Endodermal cell (in vitro differentiated cells): ENCODE measurements around the gene CACNA1H. TPM values are rescaled to one million over a fixed set of nuclear protein-coding genes. Genes with fewer than 3 reads are reported as not detected.
A peak's percentile ranks its signal among the peaks of the same experiment; 100 is the strongest.

ENCODE experiments used
- DNase-seq: peaks from one replicate; pipeline ENCODE4 v3.0.0-alpha.2; 2017
- H3K27ac ChIP-seq: 2 replicates; pipeline ENCODE4 v1.5.1; 2013; ENCODE audit warnings: mild to moderate bottlenecking, low read depth, low read length, moderate library complexity
- H3K27me3 ChIP-seq: 2 replicates; pipeline ENCODE4 v1.6.1; 2013; ENCODE audit warnings: mild to moderate bottlenecking, low read length, moderate library complexity; ENCODE audit not compliant: insufficient read depth, control insufficient read depth, poor library complexity, severe bottlenecking
- H3K36me3 ChIP-seq: 2 replicates; pipeline ENCODE4 v1.7.0; 2013; ENCODE audit warnings: mild to moderate bottlenecking, low read length, moderate library complexity; ENCODE audit not compliant: control insufficient read depth, insufficient read depth
- H3K4me1 ChIP-seq: one replicate; pipeline ENCODE4 v1.7.0; 2013; ENCODE audit warnings: low read length; ENCODE audit not compliant: control insufficient read depth, insufficient read depth
- H3K4me3 ChIP-seq: 2 replicates; pipeline ENCODE4 v1.5.1; 2013; ENCODE audit warnings: mild to moderate bottlenecking, low read length, moderate library complexity
- H3K9ac ChIP-seq: 2 replicates; pipeline ENCODE4 v1.6.1; 2013; ENCODE audit warnings: mild to moderate bottlenecking, low read length, moderate library complexity; ENCODE audit not compliant: poor library complexity, severe bottlenecking; ENCODE audit errors: extremely low read depth
- H3K9me3 ChIP-seq: 2 replicates; pipeline ENCODE4 v1.6.1; 2013; ENCODE audit warnings: mild to moderate bottlenecking, low read length, moderate library complexity; ENCODE audit not compliant: control insufficient read depth
- H3K27ac Mint-ChIP-seq: 2 replicates; pipeline ENCODE4 v1.8.0; 2020; ENCODE audit warnings: mixed read lengths
- H3K27me3 Mint-ChIP-seq: 2 replicates; pipeline ENCODE4 v1.8.0; 2021; ENCODE audit warnings: mild to moderate bottlenecking, mixed read lengths; ENCODE audit not compliant: insufficient read depth
- H3K36me3 Mint-ChIP-seq: 2 replicates; pipeline ENCODE4 v1.8.0; 2020; ENCODE audit warnings: low read depth, mixed read lengths
- H3K4me1 Mint-ChIP-seq: 2 replicates; pipeline ENCODE4 v1.8.0; 2020; ENCODE audit warnings: mixed read lengths
- H3K4me3 Mint-ChIP-seq: 2 replicates; pipeline ENCODE4 v1.8.0; 2020; ENCODE audit warnings: mild to moderate bottlenecking, moderate library complexity, mixed read lengths
- H3K9me3 Mint-ChIP-seq: 2 replicates; pipeline ENCODE4 v1.8.0; 2020; ENCODE audit warnings: mild to moderate bottlenecking, mixed read lengths
- WGBS, 2 experiments: methylation state at CpG; one replicate each; pipeline versions ENCODE4 v1.1.5 to v1.1.7; 2013; ENCODE audit warnings: missing lambda C conversion rate in 2 of 2, mixed read lengths in 1 of 2; ENCODE audit not compliant: insufficient coverage in 1 of 2, insufficient read length in 1 of 2; 5-methylcytosine and 5-hydroxymethylcytosine counted together
- total RNA-seq, 2 donors: library from RNA; stranded (reverse); fragmentation: NEBNext Ultra II Directional in 1 of 2; extraction: Animal tissue kit (Norgen Biotek cat#: 25700) in 1 of 2; gene quantifications; 2 replicates in 1 of 2; 3 replicates in 1 of 2; pipeline ENCODE4 v1.2.1, GENCODE V29; 2021
- TF ChIP-seq, protein P1 (sequence below): fragments of 200-600 bp; sonication (generic); conservative IDR thresholded peaks from 2 replicates; pipeline ENCODE4 v1.5.0; 2021; ENCODE audit warnings: antibody characterized with exemption, mild to moderate bottlenecking

The CACNA1H gene
- total RNA-seq, 2 donors from 2014 or later: 31.6 to 45.0 TPM

DNA sequence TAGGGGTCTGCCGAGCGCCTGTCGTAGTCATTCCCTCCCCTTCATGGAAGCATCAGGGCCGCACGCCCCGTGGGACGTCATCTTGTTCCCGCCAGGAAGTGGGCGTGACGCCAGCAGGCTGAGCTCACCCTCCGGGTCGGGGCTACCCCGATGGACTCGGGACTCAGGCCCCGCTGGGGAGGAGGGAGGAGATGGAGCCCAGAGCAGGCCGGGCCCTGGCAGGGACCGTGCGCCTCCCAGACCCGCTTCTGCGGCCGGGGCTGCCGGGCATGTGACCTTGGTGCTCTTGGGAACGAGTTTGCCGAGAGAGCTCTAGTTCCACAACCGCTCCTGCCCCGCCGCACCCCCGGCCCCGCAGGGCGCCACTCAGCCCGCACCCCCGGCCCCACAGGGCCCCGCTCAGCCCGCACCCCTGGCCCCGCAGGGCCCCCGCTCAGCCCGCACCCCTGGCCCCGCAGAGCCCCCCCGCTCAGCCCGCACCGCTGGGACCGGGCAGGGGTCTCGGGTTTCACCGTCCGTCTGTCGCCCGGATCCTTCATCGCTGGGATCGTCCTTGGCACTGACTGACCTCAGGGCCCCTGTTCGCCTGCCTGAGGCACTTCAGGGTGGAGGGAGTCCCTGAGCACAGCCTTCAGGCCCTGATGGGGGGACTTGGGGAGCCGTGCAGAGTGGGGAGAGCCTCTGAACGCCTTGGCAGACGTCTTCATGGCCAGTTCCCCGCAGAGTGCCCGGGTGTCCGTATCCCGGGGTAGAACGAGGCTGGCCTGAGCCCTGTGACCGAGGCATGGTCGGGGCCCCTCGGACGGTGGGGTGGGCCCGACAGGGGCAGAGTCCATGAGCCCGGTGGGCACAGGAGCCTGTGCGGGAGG, 5.8 kb downstream of the CACNA1H start:
- Histone ChIP-seq H3K9me3 (no peaks in the 10 kb centered on the region), H3K4me1 (no peaks in the 10 kb centered on the region), H3K27me3 (no peaks in the 10 kb centered on the region), H3K4me3 (no peak overlapping the region), H3K9ac (no peak overlapping the region), H3K36me3 (no peaks in the 10 kb centered on the region), H3K27ac (no peak overlapping the region)
- H3K9me3 Mint-ChIP-seq: no peaks in the 10 kb centered on the region
- no peak overlapping the region for H3K27ac Mint-ChIP-seq
- H3K27me3 Mint-ChIP-seq: no peaks in the 10 kb centered on the region
- H3K4me3 Mint-ChIP-seq: no peak overlapping the region
- DNase-seq: no peak
- H3K4me1 Mint-ChIP-seq: peaks cover 4% of the 10 kb centered on the region
- no peaks in the 10 kb centered on the region for H3K36me3 Mint-ChIP-seq
- 83 to 91% methylated on average over 24 to 65 of the region's 65 CpGs for WGBS, 2 experiments
- TF ChIP-seq, protein P1, sequence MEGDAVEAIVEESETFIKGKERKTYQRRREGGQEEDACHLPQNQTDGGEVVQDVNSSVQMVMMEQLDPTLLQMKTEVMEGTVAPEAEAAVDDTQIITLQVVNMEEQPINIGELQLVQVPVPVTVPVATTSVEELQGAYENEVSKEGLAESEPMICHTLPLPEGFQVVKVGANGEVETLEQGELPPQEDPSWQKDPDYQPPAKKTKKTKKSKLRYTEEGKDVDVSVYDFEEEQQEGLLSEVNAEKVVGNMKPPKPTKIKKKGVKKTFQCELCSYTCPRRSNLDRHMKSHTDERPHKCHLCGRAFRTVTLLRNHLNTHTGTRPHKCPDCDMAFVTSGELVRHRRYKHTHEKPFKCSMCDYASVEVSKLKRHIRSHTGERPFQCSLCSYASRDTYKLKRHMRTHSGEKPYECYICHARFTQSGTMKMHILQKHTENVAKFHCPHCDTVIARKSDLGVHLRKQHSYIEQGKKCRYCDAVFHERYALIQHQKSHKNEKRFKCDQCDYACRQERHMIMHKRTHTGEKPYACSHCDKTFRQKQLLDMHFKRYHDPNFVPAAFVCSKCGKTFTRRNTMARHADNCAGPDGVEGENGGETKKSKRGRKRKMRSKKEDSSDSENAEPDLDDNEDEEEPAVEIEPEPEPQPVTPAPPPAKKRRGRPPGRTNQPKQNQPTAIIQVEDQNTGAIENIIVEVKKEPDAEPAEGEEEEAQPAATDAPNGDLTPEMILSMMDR: no peak

- no peaks in the 10 kb centered on the region for H3K27me3 Mint-ChIP-seq
- Histone ChIP-seq H3K9me3 (no peaks in the 10 kb centered on the region), H3K4me3 (no peak overlapping the region), H3K27me3 (no peaks in the 10 kb centered on the region), H3K9ac (no peak overlapping the region), H3K36me3 (no peaks in the 10 kb centered on the region), H3K4me1 (no peaks in the 10 kb centered on the region), H3K27ac (no peak overlapping the region)
- peaks cover 4% of the 10 kb centered on the region for H3K4me1 Mint-ChIP-seq
- no peaks in the 10 kb centered on the region for H3K36me3 Mint-ChIP-seq
- H3K27ac Mint-ChIP-seq: no peak overlapping the region
- no peak for DNase-seq
- 77 to 89% methylated on average over 16 to 28 of the region's 28 CpGs for WGBS, 2 experiments
- TF ChIP-seq, protein P1: no peak
- no peak overlapping the region for H3K4me3 Mint-ChIP-seq
- H3K9me3 Mint-ChIP-seq: no peaks in the 10 kb centered on the region
Measured at GRCh38 chr16:1159325-1159972, 6.5 kb downstream of the CACNA1H start.

- Mint-ChIP-seq H3K36me3 (no peaks in the 10 kb centered on the region), H3K27ac (no peak overlapping the region), H3K4me3 (no peak overlapping the region), H3K27me3 (no peaks in the 10 kb centered on the region), H3K9me3 (no peaks in the 10 kb centered on the region), H3K4me1 (peaks cover 3% of the 10 kb centered on the region)
- no peak for DNase-seq
- Histone ChIP-seq H3K9me3 (no peaks in the 10 kb centered on the region), H3K36me3 (no peaks in the 10 kb centered on the region), H3K27me3 (no peaks in the 10 kb centered on the region), H3K4me3 (no peak overlapping the region), H3K27ac (peak overlapping the region; percentile 24), H3K9ac (no peak overlapping the region), H3K4me1 (no peaks in the 10 kb centered on the region)
- 87 to 90% methylated on average over 47 to 56 of the region's 56 CpGs for WGBS, 2 experiments
- TF ChIP-seq, protein P1: no peak
Measured at GRCh38 chr16:1159973-1160772, 7.3 kb downstream of the CACNA1H start.
